GM12873 (cell line): ENCODE measurements around the gene CFAP57.

Experiments
- TF ChIP-seq, protein P1 (sequence below): IDR thresholded peaks from 2 replicates; pipeline ENCODE4 v1.5.1; 2012; ENCODE audit warnings: low read depth, mild to moderate bottlenecking, moderate library complexity, low read length, control low read depth; ENCODE audit not compliant: insufficient read depth; ENCODE audit errors: missing control alignments

CFAP57 gene

DNA sequence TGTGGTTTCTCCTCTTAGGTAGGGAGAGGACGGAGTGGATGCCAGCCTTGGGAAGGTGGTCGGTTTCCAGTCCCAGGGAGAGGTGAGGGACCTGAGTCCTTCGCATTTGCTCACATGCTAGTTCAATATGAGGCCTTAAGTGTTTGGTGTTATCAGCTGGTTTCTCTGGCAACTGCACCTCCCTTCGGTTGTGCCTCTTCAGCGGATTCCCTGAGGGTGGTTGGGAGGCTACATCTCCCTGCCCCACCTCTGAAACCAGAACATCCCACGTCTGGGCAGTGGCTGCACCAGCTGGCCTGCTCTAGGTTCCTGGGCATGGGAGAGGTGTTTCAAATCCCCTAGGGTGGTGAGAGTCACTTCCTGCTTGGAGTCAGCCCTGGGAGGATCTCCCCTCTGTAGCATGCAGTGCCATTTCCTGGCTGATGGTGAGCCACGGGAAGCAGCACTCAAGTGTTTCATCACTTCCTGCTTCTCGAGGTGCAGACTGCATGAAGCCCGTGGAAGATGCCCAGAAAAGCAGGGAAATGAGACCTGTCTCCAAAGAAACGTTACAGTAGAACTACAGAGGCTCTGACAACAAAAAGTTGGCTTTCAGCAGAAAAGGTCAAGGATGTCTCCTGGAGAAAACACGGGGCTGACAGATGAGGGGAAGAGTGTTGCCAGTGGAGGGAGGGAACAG is 102.1 kb downstream of the CFAP57 start:
- TF ChIP-seq, protein P1, sequence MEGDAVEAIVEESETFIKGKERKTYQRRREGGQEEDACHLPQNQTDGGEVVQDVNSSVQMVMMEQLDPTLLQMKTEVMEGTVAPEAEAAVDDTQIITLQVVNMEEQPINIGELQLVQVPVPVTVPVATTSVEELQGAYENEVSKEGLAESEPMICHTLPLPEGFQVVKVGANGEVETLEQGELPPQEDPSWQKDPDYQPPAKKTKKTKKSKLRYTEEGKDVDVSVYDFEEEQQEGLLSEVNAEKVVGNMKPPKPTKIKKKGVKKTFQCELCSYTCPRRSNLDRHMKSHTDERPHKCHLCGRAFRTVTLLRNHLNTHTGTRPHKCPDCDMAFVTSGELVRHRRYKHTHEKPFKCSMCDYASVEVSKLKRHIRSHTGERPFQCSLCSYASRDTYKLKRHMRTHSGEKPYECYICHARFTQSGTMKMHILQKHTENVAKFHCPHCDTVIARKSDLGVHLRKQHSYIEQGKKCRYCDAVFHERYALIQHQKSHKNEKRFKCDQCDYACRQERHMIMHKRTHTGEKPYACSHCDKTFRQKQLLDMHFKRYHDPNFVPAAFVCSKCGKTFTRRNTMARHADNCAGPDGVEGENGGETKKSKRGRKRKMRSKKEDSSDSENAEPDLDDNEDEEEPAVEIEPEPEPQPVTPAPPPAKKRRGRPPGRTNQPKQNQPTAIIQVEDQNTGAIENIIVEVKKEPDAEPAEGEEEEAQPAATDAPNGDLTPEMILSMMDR: no peak

DNA sequence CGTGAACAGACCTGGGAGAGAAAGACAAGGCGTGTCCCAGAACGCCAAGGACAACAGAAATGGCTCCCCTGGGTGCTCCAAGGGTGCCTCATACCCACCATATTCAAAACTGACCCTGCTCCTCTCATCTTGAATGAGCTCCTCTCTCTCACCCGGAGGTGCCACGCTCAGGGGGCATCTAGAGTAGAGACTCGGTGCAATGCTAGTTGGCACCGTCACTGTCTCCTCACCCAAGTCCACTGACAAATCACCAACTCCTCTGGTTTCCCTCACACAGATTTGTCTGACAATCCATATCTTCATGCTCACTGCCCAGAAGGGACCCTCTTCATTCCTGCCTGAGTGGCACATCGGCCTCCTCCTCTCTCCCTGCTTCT is 102.7 kb downstream of the CFAP57 start:
- TF ChIP-seq, protein P1: no peak

DNA sequence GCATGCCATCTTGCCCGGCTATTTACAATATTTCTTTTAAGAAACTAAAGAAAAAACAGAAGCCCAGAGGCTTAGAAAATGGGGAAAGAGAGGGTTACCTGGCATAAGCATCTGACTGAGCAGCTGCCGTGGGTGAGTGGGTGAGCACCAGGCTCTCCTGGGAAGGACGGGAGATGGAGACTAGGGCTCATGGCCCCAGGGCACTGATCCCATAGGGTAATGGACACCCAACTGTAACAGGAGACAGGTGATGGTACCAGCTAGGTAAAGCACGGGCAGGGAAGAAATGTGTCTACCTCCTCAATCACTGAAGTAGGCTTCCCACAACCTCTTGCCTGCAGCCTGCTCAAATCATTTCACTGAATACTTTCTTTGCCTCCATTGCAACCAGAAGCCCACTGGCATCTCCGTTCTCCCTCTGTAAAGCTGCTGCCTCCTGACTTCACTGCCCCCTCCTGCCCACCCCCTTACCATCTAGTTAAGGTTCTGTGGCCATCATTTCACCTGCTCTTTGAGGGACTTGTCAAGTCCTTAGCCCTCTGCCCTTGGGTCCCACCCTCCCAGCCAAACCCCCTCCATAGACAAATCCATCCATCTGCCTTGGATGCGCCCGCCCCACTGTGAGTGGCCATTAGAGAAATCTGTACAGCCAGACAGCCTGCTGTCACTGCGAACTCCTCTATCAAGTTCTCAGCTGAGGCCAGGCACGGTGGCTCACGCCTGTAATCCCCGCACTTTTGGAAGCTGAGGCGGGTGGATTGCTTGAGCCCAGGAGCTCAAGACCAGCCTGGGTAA is 103.9 kb downstream of the CFAP57 start:
- TF ChIP-seq, protein P1: no peak

DNA sequence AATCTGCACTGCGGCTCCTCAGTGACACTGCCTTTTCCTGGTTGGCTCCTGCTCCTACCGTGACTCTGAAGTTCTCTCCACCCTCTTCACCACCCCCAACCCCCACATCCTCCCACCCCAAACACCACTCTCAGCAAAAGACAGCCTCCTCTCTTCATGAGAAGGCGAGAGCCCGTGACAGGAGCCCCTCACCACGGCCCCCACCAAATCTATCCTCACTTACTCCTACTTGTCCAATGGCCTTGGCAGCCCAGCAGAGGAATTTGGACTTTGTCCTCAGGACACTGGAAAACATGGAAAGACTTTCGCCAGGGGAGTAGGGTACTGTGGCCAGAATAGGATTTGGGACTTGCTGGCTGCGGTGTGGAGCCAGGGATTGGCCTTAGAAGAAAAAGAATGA is 104.5 kb downstream of the CFAP57 start:
- TF ChIP-seq, protein P1: no peak

DNA sequence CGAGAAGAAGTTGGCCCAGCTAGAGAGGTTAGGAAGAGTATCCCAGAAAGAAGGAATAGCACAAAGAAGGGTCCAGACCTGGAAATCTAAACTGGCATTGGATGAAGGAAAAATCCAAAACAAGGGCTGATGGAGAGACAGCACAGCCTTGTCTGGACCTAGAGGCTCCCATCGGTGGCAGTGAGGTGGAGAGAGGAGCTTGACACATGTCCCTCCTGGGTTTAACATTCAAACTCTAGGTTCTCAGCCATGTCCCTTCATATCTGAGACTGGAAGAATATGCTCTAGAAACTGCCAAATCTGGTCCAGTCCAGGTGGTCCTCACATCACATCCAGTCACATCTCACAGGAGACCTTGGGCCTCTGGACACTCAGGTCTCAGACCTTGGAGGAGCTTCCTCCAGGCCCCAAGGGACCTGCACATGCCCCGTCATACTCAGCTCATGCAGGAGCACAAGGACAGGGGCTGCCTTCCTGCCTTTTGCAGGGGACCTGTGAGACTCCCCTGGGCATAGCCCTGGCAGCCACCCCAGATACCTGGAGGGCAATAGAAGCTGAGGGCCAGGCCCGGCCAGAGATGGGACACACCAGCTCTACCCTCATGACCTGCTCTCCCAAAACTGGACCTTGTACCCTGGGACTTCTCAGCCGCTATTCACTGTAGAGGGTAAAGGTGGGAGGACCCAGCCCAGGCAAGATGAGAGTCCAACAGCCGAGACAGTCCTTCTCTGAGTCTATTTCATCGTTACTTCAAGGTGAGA is 105.2 kb downstream of the CFAP57 start:
- TF ChIP-seq, protein P1: no peak

DNA sequence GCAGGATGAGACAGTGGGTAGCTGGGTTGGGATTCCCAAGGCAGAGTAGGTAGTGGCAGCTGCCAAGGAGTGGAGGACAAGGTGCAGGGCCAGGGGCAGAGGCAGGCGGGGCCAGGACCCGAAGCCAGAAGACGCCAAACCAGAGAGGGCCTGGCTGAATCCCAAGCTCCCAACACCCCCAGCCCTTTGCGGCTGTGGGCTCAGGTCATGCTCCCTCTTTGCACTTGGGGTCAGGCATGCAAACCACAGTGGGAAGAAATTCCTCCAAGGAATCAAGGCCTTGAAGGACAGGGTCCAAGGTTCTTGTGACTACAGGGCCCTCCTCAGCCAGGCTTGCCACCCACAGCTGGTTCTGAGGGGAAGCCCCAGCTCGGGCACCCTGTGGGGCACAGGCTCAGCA is 107.0 kb downstream of the CFAP57 start:
- TF ChIP-seq, protein P1: no peak

DNA sequence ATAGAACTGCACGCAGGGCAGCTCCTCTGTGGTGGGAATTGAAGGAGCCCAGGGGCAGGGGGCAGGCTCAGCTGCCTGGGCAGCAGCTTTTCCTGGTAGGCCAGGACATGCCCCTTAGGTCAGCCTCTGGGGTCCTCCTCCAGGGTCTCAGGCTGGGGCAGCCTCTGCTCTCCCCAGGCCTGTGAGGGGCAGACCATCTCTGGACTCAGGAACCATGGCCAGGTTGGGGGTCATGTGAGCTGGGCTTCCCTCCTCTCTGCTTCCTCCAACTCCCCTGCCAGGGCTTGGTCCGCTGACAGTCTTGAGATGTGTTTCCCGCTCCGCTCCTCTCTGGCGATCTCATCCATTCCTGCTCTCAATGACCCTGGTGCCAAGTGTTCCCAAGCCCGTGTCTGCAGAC is 107.5 kb downstream of the CFAP57 start:
- TF ChIP-seq, protein P1: no peak
